ENCODE measurements around the gene SMIM44. TPM values are rescaled to one million over a fixed set of nuclear protein-coding genes. Genes with fewer than 3 reads are reported as not detected.

SMIM44 gene
- polyA plus RNA-seq, 1 experiment = not detected

DNA sequence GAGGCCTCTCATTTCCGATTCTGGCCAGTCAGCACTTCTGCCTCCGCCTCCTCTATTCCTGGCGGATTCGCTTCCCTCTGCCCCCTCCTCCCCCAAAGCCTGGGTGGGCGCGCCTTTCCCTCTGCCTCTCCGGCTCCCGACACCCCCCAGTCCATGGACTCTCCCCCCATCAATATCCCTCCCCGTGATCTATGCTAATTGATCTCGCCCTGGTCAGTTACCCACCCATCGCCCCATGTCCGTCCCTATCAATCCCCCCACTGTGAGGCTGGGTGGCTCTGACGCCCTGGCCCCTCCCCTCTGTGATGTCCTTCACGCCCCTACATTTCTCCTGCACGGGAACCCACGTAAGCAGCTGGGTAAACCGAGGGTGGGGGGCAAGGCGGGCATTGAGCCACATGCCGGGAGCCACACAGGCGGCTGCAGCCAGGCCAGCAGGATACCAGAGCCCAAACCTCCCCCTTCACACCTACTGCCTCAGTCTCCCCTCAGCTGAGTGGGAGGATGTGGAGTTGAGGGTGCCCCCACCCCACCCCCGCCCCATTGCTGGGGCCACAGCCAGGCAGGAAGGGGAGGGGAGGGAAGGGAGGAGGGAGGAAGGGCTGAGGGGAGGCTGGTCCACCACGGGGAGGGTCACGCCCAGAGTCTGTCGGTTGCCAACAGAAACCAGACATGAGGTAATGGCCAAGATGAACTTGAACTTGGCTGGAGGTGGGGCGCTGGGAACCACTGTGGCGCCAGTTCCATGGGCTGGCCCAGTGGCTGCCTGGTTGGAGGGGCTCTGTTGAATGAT, 24.0 kb downstream of the SMIM44 start:
- CTCF ChIA-PET = interaction anchor here (0.6 to 1.3 kb wide), 7 partner anchors 10 to 536 kb away, joined by 3 to 5 read pairs (median 4); no protein-coding TSS in a partner anchor
- H3K4me3 ChIP-seq (ENCODE audit: low read depth, low read length) = no peak overlapping the region
- POLR2A ChIA-PET = no interaction called here

DNA sequence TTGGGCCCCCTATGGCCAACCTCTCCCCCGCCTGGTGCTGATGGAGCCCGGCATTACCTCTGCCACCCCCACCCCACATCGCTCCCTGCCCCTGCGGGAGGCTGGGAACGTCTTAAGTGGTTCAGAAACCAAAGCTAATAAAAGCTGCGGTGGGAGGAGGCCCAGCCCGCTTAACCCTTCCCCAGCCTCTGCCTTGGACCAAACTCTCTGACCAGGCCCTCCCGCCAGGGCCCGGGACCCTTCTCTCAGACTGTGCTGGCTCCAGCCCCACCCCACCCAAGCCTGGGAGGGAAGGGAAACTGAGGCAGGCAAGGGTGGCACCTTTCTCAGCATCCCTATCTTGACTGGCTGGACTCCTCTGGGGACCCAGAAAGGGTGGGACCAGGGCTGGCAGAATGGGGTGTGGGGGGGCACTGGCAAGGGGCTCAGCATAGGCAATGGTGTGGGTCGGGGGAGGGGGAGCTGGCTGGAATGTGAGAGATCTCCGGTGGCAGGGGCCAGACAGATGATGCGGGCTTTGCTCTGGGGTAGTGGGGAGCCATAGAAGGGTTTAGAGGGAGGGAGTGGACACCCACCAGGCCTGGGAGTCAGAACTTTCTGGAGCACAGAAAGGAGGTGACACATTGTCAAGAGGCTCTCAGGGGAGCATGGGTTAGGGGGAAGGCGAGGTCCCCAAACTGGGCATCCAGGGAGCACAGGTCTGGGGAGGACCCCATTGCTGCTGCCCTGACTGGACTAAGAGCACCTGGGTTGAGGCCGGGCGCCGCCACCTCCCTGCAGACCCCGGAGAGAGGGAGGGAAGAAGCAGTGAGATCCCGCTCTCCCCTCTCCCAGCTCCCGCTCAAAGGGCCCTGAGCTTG, 24.8 kb downstream of the SMIM44 start:
- no peak for DNase-seq (ENCODE audit: low read depth)
- CTCF ChIA-PET = interaction anchor here (0.6 to 1.3 kb wide), 5 partner anchors 11 to 535 kb away, joined by 3 to 5 read pairs (median 4); no protein-coding TSS in a partner anchor

More for the DNA sequence above, 24.0 kb downstream of the SMIM44 start:
- Histone ChIP-seq H3K27me3 (ENCODE audit: control insufficient read depth, insufficient read depth, low read length) (no peaks in the 10 kb centered on the region), H3K36me3 (ENCODE audit: control insufficient read depth, insufficient read depth, low read length) (peaks cover 39% of the 10 kb centered on the region)
- DNase-seq (ENCODE audit: low read depth) = peak; percentile 63
- TF ChIP-seq, protein P1, sequence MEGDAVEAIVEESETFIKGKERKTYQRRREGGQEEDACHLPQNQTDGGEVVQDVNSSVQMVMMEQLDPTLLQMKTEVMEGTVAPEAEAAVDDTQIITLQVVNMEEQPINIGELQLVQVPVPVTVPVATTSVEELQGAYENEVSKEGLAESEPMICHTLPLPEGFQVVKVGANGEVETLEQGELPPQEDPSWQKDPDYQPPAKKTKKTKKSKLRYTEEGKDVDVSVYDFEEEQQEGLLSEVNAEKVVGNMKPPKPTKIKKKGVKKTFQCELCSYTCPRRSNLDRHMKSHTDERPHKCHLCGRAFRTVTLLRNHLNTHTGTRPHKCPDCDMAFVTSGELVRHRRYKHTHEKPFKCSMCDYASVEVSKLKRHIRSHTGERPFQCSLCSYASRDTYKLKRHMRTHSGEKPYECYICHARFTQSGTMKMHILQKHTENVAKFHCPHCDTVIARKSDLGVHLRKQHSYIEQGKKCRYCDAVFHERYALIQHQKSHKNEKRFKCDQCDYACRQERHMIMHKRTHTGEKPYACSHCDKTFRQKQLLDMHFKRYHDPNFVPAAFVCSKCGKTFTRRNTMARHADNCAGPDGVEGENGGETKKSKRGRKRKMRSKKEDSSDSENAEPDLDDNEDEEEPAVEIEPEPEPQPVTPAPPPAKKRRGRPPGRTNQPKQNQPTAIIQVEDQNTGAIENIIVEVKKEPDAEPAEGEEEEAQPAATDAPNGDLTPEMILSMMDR (IDR thresholded peaks at IDR 0.05; ENCODE audit: insufficient read depth, low read depth, low read length) = no peak

DNA sequence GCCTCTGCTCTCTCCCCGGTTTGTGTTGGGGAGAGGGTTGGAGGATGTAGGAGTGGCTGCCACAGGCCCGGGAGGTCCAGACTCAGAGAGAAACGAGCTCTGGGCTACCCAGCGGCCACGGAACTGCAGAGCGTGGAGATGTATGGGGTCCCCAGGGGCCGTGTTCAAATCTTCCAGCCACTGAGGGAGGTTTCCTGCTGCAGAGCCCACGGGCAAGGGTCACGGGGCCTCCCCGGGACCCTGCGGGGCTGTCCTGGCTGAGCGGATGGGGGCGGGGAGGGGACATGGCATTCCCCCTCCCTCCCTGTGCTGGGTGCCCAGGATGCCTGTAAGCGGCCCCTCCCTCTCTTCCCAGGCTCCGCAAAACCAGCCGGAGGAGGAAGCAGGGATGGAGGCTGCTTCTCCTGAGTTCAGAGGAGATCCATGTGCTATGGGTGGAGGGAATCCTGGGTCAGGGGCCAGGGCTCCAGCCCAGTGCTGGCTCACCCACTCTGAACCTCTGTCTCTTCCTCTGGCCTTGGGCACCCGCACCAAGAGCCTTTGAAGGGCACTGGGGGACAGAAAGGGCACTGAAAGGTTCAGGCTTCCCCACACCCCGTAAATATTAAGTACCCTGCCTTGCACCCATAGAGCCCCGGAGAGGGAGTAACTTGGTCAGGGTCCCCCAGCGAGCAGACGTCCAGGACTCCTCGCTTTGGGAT, 25.6 kb downstream of the SMIM44 start:
- POLR2A ChIA-PET = no interaction called here
- CTCF ChIA-PET = interaction anchor here (1.0 kb wide), 1 partner anchor 28 kb away, joined by 3 read pairs; no protein-coding TSS in a partner anchor
- TF ChIP-seq, protein P1 (IDR thresholded peaks at IDR 0.05; ENCODE audit: insufficient read depth, low read depth, low read length) = no peak
- no peak overlapping the region for H3K4me3 ChIP-seq (ENCODE audit: low read depth, low read length)
- no peak for DNase-seq (ENCODE audit: low read depth)
- peaks cover 40% of the 10 kb centered on the region for H3K36me3 ChIP-seq (ENCODE audit: control insufficient read depth, insufficient read depth, low read length)
- no peaks in the 10 kb centered on the region for H3K27me3 ChIP-seq (ENCODE audit: control insufficient read depth, insufficient read depth, low read length)

More for the DNA sequence above, 24.8 kb downstream of the SMIM44 start:
- POLR2A ChIA-PET = no interaction called here
- no peaks in the 10 kb centered on the region for H3K27me3 ChIP-seq (ENCODE audit: control insufficient read depth, insufficient read depth, low read length)
- TF ChIP-seq, protein P1 (IDR thresholded peaks at IDR 0.05; ENCODE audit: insufficient read depth, low read depth, low read length) = no peak
- no peak overlapping the region for H3K4me3 ChIP-seq (ENCODE audit: low read depth, low read length)
- peaks cover 37% of the 10 kb centered on the region for H3K36me3 ChIP-seq (ENCODE audit: control insufficient read depth, insufficient read depth, low read length)

DNA sequence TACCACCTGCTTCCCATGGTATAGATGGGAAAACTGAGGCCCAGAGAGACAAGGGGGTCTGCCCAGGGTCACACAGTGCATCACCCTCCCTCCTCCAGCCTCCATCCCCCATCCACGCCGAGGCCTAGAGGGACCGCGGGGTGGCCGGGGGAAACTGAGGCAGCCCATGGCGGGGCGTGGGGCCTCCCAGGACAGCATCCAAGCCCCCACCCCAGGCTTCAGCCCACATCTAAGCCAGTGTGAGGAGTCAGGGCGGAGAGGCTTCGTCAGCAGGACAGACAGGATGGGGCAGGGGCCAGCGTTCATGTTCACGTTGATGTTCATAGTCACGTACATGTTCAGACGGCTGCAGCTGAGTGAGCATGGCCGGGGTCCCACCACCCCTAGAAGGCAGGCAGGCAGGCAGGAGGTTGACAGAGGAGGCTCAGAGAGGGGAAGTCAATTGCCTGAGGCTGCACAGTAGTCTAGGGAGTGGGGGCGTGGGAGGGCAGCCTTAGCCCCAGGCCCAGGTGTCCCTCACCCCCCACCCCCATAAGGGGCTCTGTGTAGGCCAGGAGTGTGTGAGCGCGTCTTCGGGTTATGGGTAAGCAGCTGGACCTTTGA, 26.2 kb downstream of the SMIM44 start:
- ChIA-PET POLR2A (no interaction called here), CTCF (no interaction called here)
- H3K27me3 ChIP-seq (ENCODE audit: control insufficient read depth, insufficient read depth, low read length) = no peaks in the 10 kb centered on the region
- TF ChIP-seq, protein P1 (IDR thresholded peaks at IDR 0.05; ENCODE audit: insufficient read depth, low read depth, low read length) = no peak
- DNase-seq (ENCODE audit: low read depth) = no peak
- no peak overlapping the region for H3K4me3 ChIP-seq (ENCODE audit: low read depth, low read length)
- H3K36me3 ChIP-seq (ENCODE audit: control insufficient read depth, insufficient read depth, low read length) = peaks cover 42% of the 10 kb centered on the region

Data from BJ (cell line).